Measurements from ENCODE around the gene CABYR. TPM values are rescaled to one million over a fixed set of nuclear protein-coding genes. Genes with fewer than 3 reads are reported as not detected.
A peak's percentile ranks its signal among the peaks of the same experiment; 100 is the strongest.

Gene CABYR
- total RNA-seq, 1 donor from 2014 or later = 5.1 TPM

GRCh38 chr18:24112874-24113615 lies 25.8 kb upstream of the CABYR start:
- no peak overlapping the region for H3K4me3 ChIP-seq (ENCODE audit: low read depth, low read length)
- no peak for TF ChIP-seq CTCF (IDR thresholded peaks at IDR 0.05; ENCODE audit: insufficient read depth, low read length, poor library complexity, severe bottlenecking)
- DNase-seq (ENCODE audit: low read depth) = peak; percentile 55
- no peaks in the 10 kb centered on the region for H3K27me3 ChIP-seq (ENCODE audit: control insufficient read depth, insufficient read depth, low read length)
- no peaks in the 10 kb centered on the region for H3K36me3 ChIP-seq (ENCODE audit: control insufficient read depth, insufficient read depth, low read length)

GRCh38 chr18:24114924-24115549 lies 23.8 kb upstream of the CABYR start:
- H3K27me3 ChIP-seq (ENCODE audit: control insufficient read depth, insufficient read depth, low read length) = no peaks in the 10 kb centered on the region
- DNase-seq (ENCODE audit: low read depth) = no peak
- TF ChIP-seq CTCF (IDR thresholded peaks at IDR 0.05; ENCODE audit: insufficient read depth, low read length, poor library complexity, severe bottlenecking) = no peak
- H3K36me3 ChIP-seq (ENCODE audit: control insufficient read depth, insufficient read depth, low read length) = no peaks in the 10 kb centered on the region
- no peak overlapping the region for H3K4me3 ChIP-seq (ENCODE audit: low read depth, low read length)

GRCh38 chr18:24115628-24116027 lies 23.2 kb upstream of the CABYR start:
- no peak overlapping the region for H3K4me3 ChIP-seq (ENCODE audit: low read depth, low read length)
- H3K36me3 ChIP-seq (ENCODE audit: control insufficient read depth, insufficient read depth, low read length) = no peaks in the 10 kb centered on the region
- no peak for TF ChIP-seq CTCF (IDR thresholded peaks at IDR 0.05; ENCODE audit: insufficient read depth, low read length, poor library complexity, severe bottlenecking)
- no peak for DNase-seq (ENCODE audit: low read depth)
- no peaks in the 10 kb centered on the region for H3K27me3 ChIP-seq (ENCODE audit: control insufficient read depth, insufficient read depth, low read length)

- peak; percentile 70 for TF ChIP-seq CTCF (IDR thresholded peaks at IDR 0.05; ENCODE audit: insufficient read depth, low read length, poor library complexity, severe bottlenecking)
- Histone ChIP-seq H3K36me3 (ENCODE audit: control insufficient read depth, insufficient read depth, low read length) (no peaks in the 10 kb centered on the region), H3K4me3 (ENCODE audit: low read depth, low read length) (no peak overlapping the region), H3K27me3 (ENCODE audit: control insufficient read depth, insufficient read depth, low read length) (no peaks in the 10 kb centered on the region)
- DNase-seq (ENCODE audit: low read depth) = peak; percentile 12
These were observed 19.9 kb upstream of the CABYR start for GRCh38 chr18:24118750-24119577.

- Histone ChIP-seq H3K36me3 (ENCODE audit: control insufficient read depth, insufficient read depth, low read length) (no peaks in the 10 kb centered on the region), H3K27me3 (ENCODE audit: control insufficient read depth, insufficient read depth, low read length) (no peaks in the 10 kb centered on the region), H3K4me3 (ENCODE audit: low read depth, low read length) (no peak overlapping the region)
- DNase-seq (ENCODE audit: low read depth) = no peak
- TF ChIP-seq CTCF (IDR thresholded peaks at IDR 0.05; ENCODE audit: insufficient read depth, low read length, poor library complexity, severe bottlenecking) = no peak
These were observed 18.2 kb upstream of the CABYR start for GRCh38 chr18:24120676-24121075.
